Measurements from ENCODE around the gene RBFA. TPM values are rescaled to one million over a fixed set of nuclear protein-coding genes. Genes with fewer than 3 reads are reported as not detected.

The RBFA gene
- total and polyA plus RNA-seq, 7 donors: 17.9 to 29.0 (median 19.7) TPM

DNA sequence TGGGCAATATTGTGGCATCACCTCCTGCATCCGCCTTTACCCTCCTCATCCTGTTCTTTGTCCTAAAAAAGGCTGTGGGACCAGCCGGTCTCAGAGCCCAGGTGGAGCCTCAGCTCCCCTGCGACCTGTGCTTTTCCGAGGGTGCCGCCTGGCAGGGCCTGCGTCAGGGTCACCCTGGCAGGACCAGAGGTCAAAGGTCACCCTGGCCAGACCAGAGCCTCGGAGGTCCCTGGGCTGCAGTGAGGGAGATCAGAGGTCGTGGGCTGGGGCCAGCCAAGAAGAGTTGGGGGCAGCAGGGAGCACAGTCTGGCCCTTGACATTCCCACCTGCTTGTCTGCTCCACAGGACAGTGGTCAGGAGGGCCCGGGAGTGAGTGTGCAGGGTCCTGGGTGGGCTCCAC, 31.5 kb downstream of the RBFA start:
- Histone ChIP-seq H3K4me3 (no peak overlapping the region), H3K36me3 (ENCODE audit: insufficient read depth in 1 of 2, low read depth in 1 of 2) (peaks cover 0 to under 1% of the 10 kb centered on the region in 2 donors), H3K27me3 (ENCODE audit: insufficient read depth in 3 of 3, low read length in 2 of 3) (no peaks in the 10 kb centered on the region), H3K27ac (no peak overlapping the region), H3K9me3 (no peaks in the 10 kb centered on the region), H3K4me1 (no peaks in the 10 kb centered on the region)
- TF ChIP-seq, protein P1, sequence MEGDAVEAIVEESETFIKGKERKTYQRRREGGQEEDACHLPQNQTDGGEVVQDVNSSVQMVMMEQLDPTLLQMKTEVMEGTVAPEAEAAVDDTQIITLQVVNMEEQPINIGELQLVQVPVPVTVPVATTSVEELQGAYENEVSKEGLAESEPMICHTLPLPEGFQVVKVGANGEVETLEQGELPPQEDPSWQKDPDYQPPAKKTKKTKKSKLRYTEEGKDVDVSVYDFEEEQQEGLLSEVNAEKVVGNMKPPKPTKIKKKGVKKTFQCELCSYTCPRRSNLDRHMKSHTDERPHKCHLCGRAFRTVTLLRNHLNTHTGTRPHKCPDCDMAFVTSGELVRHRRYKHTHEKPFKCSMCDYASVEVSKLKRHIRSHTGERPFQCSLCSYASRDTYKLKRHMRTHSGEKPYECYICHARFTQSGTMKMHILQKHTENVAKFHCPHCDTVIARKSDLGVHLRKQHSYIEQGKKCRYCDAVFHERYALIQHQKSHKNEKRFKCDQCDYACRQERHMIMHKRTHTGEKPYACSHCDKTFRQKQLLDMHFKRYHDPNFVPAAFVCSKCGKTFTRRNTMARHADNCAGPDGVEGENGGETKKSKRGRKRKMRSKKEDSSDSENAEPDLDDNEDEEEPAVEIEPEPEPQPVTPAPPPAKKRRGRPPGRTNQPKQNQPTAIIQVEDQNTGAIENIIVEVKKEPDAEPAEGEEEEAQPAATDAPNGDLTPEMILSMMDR (IDR thresholded peaks at IDR 0.05): no peak
- DNase-seq (no peak), ATAC-seq (no peak)
- WGBS, 3 donors: 79 to 84% (median 81%) methylated on average over 9 of the region's 9 CpGs
- intact Hi-C loops (cut with DNase I): no loop called here

DNA sequence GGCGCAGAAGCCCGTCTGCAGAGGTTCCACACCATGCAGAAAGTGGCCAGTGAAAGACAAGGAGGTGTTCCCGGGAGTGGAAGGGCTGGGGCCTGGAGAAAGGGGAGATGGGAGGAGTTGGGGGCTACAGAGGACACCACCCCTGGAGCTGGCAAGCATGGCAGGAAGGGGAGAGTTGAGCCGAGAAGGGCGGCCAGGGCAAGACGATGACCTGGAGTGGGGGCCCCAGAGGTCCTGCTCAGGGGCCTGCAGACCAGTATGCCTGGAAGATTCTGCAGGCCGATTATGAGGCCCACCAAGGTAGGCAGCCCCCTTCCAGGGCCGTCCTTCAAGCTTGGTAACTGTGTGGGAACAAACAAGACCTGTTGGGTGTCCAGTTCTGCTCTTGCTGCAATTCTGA, 33.1 kb downstream of the RBFA start:
- peaks cover 0 to 3% of the 10 kb centered on the region in 2 donors for H3K36me3 ChIP-seq (ENCODE audit: insufficient read depth in 1 of 2, low read depth in 1 of 2)
- no peak overlapping the region for H3K27ac ChIP-seq
- DNase-seq (no peak), ATAC-seq (no peak)
- H3K4me1 ChIP-seq: no peaks in the 10 kb centered on the region
- TF ChIP-seq, protein P1 (IDR thresholded peaks at IDR 0.05): no peak
- 89 to 91% (median 90%) methylated on average over 8 of the region's 8 CpGs for WGBS, 3 donors
- no peak overlapping the region for H3K4me3 ChIP-seq
- no peaks in the 10 kb centered on the region for H3K27me3 ChIP-seq (ENCODE audit: insufficient read depth in 3 of 3, low read length in 2 of 3)
- intact Hi-C loops (cut with DNase I): no loop called here
- H3K9me3 ChIP-seq: no peaks in the 10 kb centered on the region

DNA sequence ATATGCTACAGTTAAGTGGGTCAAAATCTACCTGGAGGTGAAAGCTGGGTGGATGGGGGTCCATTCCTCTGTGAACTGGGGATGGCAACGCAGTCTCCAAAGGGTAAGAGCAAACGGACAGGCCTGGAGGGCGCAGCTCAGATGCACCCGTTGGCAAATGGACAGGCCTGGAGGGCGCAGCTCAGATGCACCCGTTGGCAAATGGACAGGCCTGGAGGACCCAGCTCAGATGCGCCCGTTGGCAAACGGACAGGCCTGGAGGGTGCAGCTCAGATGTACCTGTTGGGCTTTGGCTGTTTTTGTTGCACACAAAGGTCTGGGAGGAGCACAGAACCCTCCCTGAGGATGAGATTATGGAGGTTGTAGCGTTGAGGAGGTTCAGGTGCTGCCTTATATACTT, 33.7 kb downstream of the RBFA start:
- Histone ChIP-seq H3K4me3 (no peak overlapping the region), H3K36me3 (ENCODE audit: insufficient read depth in 1 of 2, low read depth in 1 of 2) (peaks cover 0 to 3% of the 10 kb centered on the region in 2 donors), H3K27ac (no peak overlapping the region), H3K9me3 (no peaks in the 10 kb centered on the region), H3K4me1 (no peaks in the 10 kb centered on the region), H3K27me3 (ENCODE audit: insufficient read depth in 3 of 3, low read length in 2 of 3) (no peaks in the 10 kb centered on the region)
- TF ChIP-seq, protein P1 (IDR thresholded peaks at IDR 0.05): no peak
- ATAC-seq: no peak
- 93 to 96% (median 95%) methylated on average over 10 of the region's 10 CpGs for whole genome bisulfite sequencing, 3 donors
- intact Hi-C loops (cut with DNase I): no loop called here
- no peak for DNase-seq

DNA sequence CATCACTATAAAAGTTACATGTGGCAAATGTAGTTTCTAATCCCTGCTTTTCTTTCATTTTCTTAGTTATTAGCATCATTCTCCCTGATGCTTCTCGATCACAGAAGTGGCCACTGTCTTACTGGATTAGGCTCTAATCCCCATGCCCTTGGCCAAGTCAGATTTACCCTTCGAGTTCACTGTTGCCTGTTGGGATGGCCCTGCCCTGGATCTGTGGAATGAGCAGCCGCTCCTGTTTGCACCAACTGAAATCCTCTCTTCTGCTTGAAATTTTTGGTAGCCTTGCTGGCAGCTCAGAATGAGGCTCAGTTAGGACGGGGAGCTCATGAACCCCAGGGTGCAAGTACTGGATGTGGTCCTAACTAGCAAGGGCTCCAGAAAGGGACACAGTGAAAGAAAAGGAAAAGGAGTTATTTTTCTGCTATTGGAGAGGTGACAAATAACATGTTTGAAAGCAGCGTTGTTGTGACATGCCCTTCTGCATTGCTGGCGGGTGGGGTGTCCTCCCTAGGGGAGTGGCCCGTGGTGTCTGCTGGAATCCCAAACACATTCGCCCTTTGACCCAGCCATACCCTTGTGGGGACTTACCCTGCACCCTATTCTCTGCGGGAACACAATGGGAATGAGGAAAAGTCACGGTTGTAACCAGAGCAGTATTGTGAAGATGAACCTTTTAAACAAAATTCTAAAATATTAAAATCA, 34.5 kb downstream of the RBFA start:
- intact Hi-C loops (cut with DNase I): no loop called here
- TF ChIP-seq, protein P1 (IDR thresholded peaks at IDR 0.05): no peak
- ATAC-seq: no peak
- no peaks in the 10 kb centered on the region for H3K4me1 ChIP-seq
- H3K36me3 ChIP-seq (ENCODE audit: insufficient read depth in 1 of 2, low read depth in 1 of 2): peaks cover 0 to 3% of the 10 kb centered on the region in 2 donors
- H3K4me3 ChIP-seq: no peak overlapping the region
- no peaks in the 10 kb centered on the region for H3K9me3 ChIP-seq
- DNase-seq: no peak
- H3K27me3 ChIP-seq (ENCODE audit: insufficient read depth in 3 of 3, low read length in 2 of 3): no peaks in the 10 kb centered on the region
- no peak overlapping the region for H3K27ac ChIP-seq
- 63 to 75% (median 71%) methylated on average over 10 of the region's 10 CpGs for WGBS, 3 donors

DNA sequence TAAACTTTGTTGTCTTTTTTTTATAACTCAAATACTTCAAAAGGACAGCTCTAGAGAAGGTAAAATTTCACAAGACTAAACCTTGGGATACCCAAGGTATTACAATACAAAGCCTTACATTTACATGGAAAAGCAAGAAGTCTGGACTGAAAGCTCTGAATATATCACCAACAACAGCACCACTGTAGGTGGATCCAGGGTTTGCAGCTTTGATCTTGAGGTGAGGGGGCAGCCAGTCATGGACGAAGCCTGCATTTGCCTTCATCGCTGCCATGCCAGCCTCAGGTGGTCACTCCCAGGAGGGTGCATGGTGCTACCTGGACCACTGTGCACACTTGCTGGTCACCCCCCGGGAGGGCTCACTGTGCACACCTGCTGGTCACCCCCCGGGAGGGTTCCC, 36.6 kb downstream of the RBFA start:
- Histone ChIP-seq H3K36me3 (ENCODE audit: insufficient read depth in 1 of 2, low read depth in 1 of 2) (peaks cover 0 to 3% of the 10 kb centered on the region in 2 donors), H3K27me3 (ENCODE audit: insufficient read depth in 3 of 3, low read length in 2 of 3) (no peaks in the 10 kb centered on the region), H3K9me3 (no peaks in the 10 kb centered on the region), H3K27ac (no peak overlapping the region), H3K4me3 (no peak overlapping the region), H3K4me1 (no peaks in the 10 kb centered on the region)
- DNase-seq: no peak
- ATAC-seq: no peak
- TF ChIP-seq, protein P1 (IDR thresholded peaks at IDR 0.05): no peak
- WGBS, 3 donors: 88 to 90% (median 89%) methylated on average over 4 of the region's 4 CpGs
- intact Hi-C loops (cut with DNase I): no loop called here
